Stimulated activated CD4-positive, alpha-beta T cell treated with anti-CD3 and anti-CD28 coated beads, Interleukin-2, amount 100 ng/mL, for 4 hours (primary cell): ENCODE results near the gene MYDGF.
"Not testable (repeated sequence)": the region's sequence is repeated elsewhere in the genome, so short reads cannot be mapped to it uniquely, and the experiment has no call there.

Experiments used
- DNase-seq: peaks from one replicate; pipeline ENCODE4 v3.0.0-alpha.2; 2020; ENCODE audit warnings: low read depth

The MYDGF gene

DNA sequence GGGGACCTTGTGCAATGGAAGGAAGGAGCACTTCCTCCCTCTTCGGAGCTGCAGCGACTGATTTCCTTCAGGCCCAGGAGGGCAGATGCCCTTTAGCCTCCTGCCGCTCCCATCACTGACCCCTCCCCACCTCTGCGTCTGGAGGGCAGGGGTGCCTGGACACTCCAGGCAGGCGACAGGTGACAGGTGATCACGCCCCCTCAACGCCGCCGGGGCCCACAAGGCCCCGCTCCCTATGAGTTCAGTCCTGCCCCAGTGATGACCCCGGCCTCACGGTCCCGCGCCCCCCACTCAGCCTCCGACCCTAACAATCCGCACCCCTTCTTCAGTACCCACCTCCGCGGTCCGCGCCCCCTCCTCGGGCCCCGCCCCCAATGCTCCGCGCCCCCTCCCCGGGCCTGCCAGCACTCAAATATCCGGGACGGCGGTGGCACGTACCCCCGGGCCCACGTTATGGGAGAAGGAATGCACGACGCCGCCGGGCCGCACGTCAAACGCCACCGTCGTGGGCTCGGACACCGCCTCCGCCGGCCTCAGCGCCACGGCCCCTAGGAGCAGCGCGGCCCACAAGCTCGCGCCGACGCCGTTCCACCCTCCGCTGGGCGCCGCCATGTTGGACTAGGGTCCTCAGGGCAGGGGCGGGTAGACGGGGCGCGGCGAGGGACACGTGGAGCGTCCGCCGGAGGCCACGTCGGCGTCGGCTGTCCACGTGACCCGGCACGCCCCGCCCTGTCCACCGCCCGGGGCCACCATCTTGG, at the start of gene MYDGF:
MYDGF (minus strand) TSS at position 620 of the 758 bp plus-strand sequence; CDS start at position 612, 8 bp downstream.
- peak; percentile 89 for DNase-seq

DNA sequence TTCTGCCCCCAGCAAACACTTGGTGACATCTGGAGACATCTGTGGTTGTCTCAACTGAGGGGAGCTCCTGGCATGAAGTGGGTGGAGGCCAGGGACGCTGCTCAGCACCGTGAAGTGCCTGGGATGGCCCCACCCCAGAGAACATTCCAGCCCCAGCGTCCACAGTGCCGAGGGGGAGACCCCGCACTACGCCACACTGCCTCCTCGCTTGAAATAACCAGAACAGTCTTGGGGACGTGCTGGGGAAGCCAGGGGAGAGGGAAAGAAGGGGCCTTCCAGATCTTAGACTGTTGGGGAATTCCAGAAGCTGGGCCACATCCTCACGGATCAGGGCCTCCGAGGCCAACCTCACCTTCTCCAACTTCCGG, 49.3 kb upstream of the MYDGF start:
- no peak for DNase-seq

DNA sequence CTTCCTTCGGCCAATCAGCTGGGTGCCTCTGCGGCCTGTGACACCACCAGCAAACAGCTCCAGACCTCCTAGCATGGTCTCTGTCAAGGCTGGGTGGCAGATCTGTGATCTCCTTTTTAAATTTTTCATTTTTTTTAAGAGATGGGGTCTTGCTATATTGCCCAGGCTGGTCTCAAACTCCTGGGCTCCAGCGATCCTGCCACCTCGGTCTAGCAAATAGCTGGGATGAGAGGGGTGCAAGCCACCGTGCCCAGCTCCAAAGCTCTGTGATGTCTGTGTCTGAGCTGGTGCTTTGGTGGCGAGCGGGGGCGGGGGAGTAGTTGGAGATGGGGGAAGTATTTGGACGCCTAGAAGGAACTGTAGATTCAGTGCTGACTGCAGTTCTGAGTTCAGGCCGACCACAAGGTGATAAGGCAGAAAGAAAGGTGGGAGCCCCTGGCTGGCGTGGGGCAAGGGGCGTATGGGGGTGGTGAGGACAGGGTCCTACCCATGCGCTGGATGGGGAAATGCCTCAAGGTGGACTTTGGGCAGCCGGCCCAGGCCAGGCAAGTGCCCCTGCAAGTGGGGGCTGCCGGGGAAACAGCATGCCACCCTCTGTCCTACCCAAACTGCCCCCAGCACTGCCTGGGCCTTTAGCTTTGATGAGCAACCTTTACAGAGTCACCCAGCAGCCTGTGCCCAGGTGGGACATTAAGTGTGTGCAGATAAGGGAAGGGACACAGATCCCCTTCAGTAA, 48.0 kb upstream of the MYDGF start:
- DNase-seq = no peak

DNA sequence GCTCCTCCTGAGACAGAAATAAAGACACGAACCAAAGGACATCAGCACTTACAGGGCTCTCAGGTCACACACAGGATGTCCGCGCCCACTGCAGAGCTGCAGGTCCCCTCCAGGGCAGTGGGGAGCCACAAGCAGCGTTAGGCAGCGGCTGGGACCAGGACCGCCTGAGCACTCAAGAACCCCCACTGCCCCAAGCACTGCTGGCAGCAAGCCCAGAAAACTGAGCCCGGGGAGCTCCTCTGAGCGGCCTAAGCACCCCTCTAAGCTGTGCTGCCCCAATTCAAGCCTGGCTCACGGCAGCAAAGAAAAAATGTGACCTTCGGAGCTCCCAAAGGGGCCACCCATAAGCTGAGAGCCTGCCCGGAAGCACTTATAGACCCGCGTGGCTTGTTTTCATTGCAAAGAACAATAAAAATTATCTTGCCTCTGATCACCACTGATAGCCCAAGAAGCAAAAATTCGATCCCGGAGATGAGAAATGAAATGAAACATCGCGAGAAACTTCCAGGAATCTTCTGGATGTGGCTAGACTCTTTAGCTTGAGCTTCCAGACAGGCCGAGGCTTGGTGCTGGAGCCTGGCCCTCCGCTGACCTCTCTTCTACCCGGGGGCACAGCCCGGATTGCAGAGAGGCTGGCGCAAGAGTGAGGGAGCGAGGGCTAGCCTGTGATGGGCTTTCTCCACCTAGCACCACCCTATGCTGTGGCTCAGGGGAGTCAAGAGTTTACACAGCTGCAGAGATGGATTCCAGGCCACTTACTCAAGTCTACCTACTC, 47.2 kb upstream of the MYDGF start:
- DNase-seq = no peak

DNA sequence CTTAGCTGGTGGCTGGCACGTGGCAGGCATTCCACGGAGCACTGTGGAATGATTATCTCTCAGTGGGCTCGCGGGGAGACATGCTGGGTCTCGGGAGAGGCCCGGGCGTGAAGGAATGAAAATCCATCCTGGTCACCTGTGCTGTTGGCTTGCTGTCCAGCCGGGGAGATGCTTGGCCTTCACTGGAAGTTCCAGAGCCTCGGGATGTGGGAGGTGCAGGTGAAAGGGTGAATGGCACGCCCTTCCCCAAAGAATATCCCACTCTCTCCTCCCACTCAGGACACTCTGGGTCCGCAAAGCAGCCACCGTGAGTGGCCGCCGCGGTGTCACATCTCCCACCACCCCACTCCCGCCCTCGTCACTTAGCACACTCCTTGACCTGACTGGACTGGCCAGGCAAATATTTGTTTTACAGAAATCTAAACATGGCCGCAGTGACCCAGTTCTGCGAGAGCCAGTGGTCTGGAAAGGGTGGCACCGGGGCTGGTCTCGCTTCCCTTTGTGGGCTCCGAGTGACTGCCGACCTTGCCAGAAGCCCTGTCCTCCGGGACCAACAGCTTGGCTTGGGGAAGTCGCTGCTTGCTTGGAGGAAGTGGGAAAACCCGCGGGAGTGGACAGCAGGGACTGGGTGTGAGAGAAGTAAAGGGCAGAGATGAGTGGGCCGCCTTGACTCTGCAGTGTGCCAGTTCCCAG, 45.5 kb upstream of the MYDGF start:
- no peak for DNase-seq

DNA sequence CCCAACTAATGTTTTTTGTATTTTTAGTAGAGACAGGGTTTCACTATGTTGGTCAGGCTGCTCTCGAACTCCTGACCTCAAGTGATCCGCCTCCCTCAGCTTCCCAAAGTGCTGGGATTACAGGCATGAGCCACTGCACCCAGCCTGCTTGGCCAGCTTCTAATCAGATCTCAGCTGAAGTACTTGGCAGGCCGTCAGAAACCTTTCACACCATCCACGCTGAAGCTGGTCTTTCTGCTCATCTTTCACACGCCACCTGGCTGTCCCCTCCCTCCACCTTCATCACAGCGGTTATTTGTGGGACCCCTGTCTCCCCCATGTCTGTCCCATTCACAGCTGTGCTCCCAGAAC, 45.0 kb upstream of the MYDGF start:
- DNase-seq = not testable (repeated sequence)

DNA sequence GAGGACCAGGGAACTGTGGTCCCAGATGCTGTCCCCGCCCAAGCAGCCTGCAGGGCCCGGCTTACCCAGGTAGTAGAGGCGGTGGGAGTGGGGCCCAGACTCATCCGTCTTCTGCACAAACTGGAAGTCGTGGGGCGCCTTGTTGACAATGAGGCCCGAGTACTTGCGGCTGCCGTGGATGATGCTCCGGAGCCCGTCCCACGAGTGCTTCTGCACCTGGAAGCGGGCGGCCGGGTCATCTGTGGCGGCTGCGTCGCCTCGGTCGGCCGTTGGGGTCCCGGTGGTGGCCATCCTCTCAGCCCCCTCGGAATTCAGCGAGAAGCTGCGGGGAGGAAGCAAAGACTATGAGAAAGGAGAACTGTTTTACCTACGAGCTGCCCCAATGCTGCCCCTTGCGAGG, 43.9 kb upstream of the MYDGF start:
- DNase-seq = no peak

DNA sequence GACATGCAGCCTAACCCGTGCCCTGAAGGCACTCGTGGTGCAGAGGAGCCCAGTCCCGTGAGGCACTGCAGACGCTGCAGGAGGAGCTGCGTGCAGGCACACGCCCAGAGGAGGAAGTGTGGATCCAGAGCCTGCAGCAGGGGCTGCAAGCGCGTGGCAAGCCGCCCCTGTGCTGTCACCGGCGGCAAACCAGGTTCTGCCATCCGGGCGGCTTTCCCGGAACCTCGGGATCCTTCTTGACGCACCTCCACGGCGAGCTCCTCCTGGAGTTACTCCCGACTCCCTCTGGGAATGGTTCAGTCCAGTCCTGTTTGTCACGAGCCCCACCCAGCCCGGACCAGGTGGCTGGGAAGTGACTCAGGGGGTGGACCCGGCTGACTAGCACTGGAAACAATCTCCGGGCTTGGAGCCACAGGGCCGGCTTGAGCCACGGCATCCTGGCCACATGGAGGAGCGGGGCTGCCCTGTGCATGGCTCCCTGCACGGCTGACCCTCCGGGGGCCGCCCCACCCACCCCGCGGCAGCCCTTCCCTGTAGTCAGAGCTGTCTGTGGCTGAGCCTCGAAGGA, 43.3 kb upstream of the MYDGF start:
- DNase-seq = no peak

DNA sequence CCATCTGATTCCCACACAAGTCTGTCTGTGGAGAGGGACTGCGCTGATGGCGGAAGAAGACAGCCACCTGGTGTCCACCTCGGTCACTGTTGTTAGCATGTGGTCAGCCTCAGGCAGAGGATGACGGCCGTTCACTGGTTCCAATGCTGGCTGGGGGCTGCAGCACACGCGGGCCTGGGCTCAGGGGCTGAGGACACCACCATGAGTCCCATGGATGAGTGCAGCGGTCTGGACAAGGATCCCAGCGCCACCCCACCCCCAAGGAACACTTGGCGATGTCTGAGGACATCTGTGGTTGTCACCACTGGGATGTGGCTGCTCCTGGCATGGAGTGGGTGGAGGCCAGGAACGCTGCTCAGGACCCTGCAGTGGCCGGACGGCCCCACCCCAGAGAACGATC, 42.6 kb upstream of the MYDGF start:
- no peak for DNase-seq

DNA sequence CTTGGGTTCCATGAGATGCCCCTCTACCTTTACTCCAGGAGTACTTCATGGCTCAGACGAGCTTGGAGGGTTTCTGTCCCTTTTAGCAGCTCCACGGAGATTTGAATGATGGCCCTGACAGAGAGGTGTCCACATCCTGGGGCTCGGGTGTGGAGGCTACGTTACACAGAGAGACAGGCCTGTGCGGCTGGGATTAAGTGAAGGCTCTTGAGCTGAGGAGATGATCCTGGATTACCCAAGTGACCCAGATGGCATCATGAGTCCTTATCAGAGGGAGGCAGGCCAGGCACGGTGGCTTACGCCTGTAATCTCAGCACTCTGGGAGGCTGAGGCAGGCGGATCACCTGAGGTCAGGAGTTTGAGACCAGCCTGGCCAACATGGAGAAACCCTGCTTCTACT, 41.1 kb upstream of the MYDGF start:
- no peak for DNase-seq

DNA sequence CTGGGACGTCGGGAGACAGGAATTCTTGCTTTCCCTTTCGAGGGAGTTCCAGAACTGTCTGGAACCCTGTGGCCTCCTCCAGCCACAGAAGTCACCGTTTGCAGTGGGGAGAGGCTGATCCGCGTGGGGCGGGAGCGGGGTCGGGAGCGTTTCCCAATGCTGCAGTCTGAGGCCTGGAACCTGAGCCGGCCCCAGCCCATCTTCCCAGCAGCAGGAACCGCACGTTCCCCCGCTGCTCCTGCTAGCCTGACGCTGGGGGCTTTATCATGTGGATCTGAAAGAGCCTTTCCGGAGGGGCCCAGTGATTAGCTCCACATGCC, 40.1 kb upstream of the MYDGF start:
- no peak for DNase-seq

DNA sequence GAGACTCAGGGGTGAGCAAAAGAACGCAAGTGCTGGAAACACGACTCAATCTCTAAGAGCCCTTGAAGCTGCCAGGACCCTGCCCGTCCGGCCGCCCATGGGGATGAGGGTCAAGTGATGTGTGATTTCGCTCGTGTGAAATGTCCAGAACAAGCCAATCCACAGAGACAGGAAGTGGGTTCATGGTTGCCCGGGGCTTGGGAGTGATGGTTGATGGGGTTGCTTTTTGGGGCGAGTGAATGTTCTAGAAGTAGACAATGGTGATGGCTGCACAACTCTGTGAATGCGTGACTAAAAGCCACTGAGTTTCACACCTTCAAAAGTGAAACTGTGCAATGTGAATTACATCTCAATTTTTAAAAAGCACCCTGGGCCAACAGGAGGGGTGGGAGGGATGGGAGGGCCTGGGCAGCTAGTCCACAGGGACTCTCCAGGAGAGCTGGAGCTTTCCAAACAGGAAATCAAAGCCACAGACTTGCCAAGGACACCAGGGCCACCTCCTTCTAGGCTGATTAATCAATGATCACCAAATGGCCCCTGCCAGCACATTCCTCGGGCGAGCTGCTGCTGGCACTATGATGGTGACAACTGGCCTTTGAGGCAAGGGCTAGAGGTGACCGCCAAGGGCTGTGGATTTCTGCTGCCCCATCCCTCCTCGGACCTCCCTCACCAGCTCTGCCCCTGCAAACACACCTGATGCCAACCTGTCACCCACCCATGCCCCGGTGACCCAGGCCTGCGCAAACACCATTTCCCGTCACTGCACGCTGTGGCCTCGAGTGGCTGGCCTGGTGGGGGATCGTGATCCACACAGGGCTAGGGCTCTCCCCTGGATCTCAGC, 39.5 kb upstream of the MYDGF start:
- no peak for DNase-seq

DNA sequence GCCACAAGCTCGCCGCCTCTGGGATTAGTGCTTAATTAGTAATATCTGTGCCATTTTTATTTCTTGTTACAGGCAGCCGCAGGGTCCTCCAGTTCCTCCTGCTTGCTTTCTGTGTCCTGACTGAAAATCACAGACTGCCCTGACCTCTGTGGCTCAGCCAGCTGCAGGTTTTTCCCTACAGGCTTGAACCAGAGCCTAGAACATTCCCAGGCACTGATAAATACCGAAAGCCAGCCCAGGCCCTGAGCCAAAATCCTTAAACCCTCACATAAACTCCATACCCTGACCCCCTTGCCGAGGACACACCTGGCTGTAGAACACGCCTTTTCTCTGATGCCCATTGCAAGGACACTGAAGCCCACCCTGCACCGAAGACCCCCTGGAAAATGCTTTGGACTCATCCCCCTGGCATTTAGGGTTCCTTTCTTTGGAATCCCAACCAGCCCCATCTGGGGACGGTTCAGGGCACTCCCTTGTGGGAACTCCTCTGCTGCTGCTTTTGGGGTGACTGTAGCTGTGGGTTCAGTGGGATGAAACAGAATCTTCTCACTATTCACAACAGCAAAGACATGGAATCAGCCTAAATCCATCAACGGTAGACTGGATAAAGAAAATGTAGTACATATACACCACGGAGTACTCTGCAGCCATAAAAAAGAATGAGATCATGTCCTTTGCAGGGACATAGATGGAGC, 38.0 kb upstream of the MYDGF start:
- no peak for DNase-seq

DNA sequence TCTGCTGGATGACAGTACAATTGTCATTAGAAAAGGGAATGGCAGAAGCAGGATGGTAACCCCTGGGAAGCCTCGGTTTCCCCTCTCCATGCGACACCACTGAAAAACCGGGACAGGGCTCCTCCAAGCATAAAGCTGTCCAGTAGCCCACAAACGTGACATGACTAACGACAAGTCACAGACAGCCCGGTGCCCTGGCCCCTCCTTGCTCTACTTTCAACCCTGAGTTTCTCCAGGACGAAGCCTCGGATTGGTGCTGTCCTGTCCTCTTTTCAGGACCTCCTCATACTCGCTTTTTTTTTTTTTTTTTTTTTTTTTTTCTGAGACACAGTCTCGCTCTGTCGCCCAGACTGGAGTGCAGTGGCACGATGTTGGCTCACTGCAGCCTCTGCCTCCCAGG, 37.2 kb upstream of the MYDGF start:
- no peak for DNase-seq

DNA sequence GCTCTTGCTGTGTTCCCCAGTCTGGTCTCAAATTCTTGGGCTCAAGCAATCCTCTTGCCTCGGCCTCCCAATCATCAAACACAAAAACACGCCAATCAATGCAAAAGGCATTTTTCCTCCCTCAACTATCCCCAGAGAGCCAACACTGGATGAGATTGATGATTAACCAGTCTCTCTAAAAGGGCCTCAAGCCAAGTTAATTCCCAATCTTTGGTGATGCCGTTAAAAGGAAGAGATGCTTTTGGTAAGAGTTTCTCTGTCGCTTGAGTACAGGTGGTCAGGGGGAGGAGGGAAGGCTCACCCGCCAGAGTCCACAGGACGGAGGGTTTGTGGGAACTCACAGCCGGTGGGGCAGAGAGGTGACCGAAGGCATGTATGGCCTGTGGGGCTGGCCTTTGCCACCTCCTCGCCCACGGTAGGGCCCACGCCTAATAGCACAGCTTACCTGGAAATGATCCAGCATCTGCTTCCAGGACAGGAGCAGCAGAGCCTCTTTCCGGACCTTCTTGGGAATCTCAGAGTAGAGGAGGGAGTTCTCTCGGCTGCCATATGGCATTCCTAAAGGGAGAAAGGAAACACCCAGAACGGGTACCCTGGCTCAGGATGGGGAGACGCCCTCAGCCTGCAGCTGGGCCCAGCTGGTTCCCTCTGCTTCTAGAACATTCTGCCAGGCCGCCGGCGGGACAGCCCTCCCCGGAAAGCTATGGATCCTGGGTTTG, 35.4 kb upstream of the MYDGF start:
- DNase-seq = no peak

DNA sequence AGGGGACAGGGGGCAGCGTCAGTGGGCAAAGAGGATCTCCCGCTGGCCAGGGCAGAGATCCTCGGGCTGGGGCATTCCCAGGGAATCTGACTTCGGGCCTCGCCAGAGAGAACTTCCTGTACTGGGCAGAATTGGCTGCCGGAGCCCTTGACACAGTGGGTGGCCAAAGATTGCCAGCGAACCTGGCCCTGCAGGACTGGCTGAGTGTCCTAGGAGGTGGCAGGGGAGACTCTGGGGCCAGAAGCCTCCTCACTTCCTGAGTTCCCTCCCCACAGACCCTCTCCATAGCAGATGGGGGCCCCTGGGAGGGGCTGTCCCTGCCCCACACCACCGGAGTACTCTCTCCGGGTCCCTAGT, 34.2 kb upstream of the MYDGF start:
- DNase-seq = no peak

DNA sequence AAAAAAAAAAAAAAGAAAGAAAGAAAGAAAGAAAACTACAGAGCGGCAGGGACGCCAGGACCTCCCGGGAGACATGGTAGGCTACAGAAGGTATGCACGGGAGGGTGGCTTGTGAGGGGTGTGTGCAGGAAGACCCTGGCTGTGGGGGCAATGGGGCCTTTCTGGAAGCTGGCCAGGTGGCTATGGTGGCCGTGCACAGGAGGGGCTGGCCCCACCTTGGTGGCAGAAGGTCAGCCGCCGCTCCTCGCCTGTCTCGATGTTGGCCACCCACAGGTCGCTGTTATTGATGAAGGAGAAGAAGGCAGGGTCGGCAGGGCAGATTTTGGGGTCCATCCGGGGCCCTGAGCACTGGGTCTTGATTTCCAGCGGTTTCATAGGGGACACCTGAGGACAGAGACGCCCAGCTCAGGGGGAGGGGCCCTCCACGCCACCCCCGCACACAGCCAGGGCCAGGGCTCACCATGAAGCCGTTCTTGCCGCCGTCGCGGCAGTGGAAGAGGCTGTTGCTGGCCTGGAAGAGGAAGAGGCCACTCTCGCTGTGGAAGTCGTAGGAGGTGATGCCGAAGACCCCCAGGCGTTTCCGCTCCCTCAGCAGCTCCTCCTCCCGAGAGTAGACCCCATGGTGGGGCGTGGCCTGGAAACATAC, 33.7 kb upstream of the MYDGF start:
- no peak for DNase-seq

DNA sequence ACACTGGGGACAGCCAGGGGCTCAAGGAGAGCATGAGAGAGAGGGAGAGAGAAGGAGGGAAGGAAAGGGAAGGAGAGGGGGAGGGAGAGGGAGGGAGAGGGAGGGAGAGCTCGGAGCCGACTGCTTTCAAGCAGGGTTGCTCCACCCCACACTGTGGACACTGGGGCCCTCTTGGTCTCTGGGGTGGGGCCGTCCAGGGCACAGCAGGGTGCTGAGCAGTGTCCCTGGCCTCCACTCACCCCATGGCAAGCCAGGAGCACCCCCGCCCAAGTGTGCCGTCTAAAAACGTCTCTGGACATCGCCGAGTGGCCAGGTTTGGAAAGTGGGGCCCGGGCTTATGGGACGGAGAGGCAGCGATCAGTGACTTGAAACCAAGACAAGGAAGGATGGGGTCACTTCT, 32.6 kb upstream of the MYDGF start:
- DNase-seq = no peak

DNA sequence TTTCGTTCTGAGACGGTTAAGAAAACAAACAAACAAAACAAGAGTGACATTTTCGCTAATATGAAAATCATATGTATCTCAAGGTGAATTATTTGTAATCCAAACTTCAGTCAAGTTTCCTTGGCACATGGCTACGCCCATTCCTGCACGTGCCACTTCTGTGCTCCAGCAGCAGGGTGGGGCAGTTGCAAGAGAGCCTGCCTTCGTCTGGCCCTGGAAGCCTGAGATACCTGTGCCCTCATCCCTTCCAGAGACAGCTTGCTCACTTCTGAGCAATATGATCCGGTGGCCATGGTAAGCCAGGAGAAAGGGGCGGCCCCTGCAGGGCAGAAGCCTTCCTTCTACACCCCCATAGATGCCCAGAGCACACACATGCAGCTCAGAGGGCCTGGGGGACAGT, 31.4 kb upstream of the MYDGF start:
- no peak for DNase-seq

DNA sequence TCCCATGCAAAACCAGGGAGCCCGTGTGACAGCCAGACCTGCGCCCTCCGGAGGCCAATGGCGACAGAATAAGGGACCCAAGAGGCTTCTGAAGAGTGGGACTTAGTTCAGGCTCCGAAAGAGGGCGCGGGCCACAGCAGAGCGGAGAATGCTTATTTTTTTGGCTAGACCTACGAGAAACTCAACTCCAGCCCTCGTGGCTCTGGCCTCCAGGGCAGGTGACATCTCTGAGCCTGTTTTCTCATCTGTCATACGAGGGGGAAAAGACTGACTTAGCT, 30.5 kb upstream of the MYDGF start:
- DNase-seq = no peak
